AG08395 (cell line): Measurements from ENCODE around the gene RPL39L.
"Not testable (repeated sequence)": the region's sequence is repeated elsewhere in the genome, so short reads cannot be mapped to it uniquely, and the experiment has no call there.

Experiments
- DNase-seq: peaks from one replicate; pipeline ENCODE4 v3.0.0; 2012; ENCODE audit warnings: mixed read lengths, low spot score

RPL39L gene

DNA sequence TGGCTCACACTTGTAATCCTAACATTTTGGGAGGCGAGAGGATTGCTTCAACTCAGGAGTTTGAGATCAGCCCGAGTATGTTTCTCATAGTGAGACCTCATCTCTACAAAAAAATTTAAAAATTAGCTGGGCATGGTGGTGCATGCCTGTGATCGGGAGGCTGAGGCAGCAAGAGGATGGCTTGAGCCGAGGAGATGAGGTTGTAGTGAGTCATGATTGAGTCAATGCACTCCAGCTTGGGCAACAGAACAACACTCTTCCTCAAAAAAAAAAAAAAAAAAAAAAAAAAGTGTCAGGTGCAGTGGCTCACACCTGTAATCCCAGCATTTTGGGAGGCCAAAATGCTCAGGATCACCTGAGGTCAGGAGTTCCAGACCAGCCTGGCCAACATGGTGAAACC lies 2.4 kb downstream of the RPL39L start:
- DNase-seq, result peak; percentile 24

DNA sequence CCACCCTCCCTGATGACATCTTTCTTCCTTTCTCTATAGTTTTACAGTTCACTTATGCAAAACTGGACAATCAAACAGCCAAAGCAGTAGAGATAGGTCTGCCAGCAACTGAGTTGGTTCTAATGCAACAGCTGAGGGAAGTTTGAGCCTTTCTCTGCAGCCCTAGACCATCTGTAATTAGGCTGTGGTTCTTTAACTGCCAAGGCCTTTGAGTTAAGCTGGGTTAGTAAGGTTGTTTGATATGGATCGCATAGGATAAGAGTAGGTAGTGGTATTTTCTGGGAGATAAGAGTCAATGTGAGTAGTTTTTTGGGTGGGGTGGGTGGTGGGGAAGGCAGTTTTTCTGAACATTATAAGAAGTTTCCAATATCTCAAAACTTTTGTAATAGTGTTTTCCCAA lies 3.0 kb downstream of the RPL39L start:
- no peak for DNase-seq

DNA sequence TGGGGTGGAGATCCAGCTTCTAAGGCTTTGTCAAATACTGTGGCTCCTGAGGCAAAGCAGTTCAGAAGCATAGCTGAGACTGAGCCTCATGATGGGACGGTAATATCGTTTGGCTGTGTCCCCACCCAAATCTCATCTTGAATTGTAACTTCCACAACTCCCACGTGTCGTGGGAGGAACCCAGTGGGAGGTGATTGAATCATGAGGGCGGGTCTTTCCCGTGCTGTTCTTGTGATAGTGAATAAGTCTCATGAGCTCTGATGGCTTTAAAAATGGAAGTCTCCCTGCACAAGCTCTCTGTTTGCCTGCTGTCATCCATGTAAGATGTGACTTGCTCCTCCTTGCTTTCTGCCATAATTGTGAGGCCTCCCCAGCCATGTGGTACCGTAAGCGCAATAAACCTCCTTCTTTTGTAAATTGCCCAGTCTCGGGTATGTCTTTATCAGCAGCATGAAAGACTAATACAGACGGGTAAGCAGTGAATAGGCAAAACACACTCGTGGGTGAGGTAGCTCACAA lies 4.1 kb downstream of the RPL39L start:
- DNase-seq, result not testable (repeated sequence)

GRCh38 chr3:187133181-187133580 lies 6.1 kb downstream of the RPL39L start:
- not testable (repeated sequence) for DNase-seq

DNA sequence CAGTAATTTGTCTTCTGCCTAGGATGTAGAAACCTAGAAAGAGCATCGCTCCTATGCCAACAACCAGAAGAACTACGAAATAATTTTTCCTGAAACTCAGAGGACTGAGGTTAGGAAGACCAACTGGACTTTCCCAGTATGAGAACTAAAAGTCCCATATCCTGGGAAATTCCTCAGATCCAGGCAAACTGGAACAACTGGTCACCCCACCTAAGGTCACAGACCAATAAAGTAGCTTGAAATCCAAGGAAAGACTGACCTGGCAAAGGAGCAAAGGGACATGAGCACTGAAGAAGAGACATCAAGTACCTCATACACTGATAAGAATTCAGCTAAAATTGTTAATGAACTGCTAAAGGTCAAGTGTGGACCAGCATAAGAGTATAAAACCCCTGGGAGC lies 6.6 kb downstream of the RPL39L start:
- DNase-seq, result no peak

GRCh38 chr3:187131981-187132380 lies 7.3 kb downstream of the RPL39L start:
- no peak for DNase-seq

DNA sequence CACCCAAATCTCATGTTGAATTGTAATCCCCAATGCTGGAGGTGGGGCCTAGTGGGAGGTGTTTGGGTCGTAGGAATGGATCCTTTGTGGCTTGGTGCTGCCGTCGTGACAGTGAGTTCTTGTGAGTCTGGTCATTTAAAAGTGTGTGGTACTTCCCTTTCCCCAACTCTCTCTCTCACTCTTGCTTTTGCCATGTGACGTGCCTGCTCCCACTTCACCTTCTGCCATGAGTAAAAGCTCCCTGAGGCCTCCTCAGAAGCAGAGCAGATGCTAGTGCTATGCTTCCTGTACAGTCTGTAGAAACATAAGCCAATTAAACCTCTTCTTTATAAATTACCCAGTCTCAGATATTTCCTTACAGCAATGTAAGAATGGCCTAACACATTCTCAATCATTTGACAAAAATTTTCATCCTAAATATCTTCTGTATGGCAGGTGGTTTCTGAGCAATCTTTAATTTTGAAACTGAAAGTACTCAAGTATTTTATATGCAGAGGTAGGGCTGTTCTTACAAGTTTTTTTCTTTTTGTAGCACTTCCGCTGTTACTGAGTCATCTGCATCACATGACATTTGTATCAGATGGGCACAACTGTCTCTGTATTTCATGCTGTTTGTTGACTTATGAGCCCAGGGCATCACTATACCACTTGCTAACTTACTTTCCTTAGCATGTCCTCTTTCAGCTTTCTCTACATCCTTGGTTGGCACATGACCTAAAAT lies 8.8 kb downstream of the RPL39L start:
- DNase-seq, result no peak

DNA sequence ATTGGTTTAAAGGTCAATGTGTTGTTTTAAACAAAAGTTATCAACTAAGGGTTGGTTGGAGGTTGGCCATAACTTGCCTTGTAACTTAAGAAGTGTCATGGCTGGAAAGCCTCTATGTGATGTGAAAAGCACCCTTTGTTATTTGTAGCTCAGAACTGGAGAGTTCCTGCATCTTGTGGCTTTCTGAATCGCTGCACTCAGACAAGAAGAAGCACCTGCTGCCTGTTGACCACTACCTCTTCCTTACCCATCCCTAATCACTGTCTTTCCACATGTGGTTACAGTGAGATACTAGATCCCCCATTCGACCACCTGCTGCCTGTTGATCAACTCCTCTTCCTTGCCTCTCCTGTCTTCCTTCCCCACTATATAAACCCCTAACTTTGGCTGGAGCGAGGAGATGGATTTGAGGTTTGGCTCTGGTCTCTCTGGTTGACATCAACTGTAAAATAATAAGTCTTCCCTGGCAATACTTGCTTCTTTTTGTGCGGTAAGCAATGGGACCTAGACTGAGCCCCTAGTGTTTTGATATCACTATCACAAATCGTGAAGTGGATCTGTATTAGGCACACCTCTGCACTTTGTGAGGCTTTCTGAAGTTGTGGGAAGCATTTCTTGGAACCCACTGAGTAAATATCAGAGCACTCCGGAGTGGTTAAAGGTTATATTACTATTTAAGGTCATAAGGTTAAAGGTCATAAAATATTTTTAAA lies 13.8 kb downstream of the RPL39L start:
- no peak for DNase-seq

DNA sequence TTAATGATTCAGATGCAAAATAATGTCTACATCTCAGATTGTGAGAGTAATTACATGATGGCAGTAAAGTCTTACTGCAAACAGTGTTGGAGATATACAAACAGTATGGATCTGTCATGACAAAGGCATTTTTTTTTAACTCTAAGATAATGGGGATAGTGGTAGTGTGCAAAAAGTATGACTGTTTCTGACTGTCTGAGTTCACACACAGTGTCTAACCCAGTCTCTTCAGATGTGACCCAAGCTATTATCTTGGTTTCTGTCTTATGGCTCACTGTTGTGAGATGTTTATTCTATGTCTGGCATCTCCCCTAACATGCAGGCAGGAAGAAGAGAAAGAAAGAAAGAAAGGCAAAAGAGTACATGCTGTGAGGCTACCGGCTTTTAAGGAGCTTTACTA lies 17.0 kb downstream of the RPL39L start:
- DNase-seq, result no peak

- no peak for DNase-seq
Observed at GRCh38 chr3:187120326-187120725, 19.0 kb downstream of the RPL39L start.

- no peak for DNase-seq
Observed at GRCh38 chr3:187114511-187114910, 24.8 kb downstream of the RPL39L start.

DNA sequence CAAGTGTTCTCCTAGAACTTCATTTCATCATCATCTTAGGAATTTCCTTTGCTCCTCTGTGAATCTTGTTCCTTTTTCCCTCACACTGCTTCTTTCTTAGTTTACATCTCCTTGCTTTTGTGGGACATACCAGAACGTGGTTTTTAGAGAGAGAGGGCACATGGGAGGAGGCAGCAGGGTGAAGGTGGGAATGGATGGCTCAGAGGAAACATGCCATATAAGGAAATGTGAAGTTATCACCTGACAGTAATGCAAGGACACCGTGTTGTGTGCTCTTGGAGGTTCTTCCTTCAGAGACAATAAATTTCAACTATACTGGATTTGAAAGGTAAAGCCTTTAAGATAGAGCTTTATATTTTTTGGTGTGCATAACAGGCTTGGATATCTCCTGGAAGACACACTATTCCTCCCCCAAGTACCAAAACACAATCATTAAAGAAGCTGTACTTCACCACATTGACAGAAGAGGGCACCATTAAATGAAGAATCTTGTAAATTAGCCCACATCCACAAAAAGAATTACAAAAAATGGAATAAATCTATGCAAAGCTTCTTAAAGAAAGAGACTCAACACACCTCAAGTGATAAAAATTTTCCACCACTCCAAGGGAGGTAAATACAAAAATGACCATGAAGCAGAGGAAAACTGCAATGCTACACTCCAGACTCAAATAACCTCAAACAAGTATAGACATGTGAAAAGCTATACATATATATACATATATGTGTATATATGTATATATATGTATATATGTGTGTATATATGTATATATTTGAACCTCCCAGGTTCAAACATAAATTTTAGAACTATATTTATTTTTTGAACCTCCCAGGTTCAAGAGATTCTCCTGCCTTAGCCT lies 26.1 kb downstream of the RPL39L start:
- DNase-seq, result peak; percentile 30

DNA sequence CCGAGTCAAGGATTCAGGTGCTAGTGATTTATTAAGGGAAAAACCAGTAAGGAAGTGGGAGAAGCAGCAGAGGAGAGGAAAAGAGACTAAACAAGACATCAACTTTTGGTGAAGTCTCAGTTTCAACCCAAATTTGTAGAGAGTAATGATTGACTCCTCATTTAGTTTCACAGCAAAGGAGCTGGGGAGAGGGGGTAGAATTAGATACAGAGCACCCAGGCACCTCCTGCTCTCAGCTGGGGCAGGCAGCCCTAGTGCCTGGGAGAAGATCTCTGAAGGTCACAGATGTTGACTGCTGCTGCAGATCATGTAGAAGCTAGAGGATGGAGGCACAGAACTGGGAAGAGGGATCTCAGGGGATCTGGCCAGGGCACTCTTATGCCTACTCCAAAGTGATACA lies 29.1 kb downstream of the RPL39L start:
- no peak for DNase-seq

DNA sequence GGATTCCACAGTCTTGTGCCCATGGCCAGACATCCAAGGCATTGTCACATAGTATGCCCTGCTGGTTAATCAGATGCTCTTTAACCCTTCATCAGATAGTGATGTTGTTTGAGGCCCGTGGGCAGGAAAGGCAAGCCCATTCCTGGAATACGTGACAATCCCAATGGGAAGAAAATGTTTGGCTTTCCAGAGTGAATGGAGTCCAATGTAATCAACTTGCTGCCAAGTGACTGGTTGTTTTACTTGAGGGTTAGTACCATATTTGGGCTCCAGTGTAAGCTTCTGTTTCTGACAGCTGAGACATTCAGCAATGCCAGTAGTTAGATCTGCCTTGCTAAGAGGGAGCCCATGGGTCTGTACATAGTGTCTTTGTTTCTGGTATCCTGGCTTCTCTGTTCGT lies 31.3 kb downstream of the RPL39L start:
- DNase-seq, result no peak

GRCh38 chr3:187105700-187106099 lies 33.6 kb downstream of the RPL39L start:
- DNase-seq, result no peak

GRCh38 chr3:187104933-187105332 lies 34.4 kb downstream of the RPL39L start:
- no peak for DNase-seq

GRCh38 chr3:187104342-187104741 lies 35.0 kb downstream of the RPL39L start:
- no peak for DNase-seq

GRCh38 chr3:187103251-187103650 lies 36.0 kb downstream of the RPL39L start:
- DNase-seq, result no peak

DNA sequence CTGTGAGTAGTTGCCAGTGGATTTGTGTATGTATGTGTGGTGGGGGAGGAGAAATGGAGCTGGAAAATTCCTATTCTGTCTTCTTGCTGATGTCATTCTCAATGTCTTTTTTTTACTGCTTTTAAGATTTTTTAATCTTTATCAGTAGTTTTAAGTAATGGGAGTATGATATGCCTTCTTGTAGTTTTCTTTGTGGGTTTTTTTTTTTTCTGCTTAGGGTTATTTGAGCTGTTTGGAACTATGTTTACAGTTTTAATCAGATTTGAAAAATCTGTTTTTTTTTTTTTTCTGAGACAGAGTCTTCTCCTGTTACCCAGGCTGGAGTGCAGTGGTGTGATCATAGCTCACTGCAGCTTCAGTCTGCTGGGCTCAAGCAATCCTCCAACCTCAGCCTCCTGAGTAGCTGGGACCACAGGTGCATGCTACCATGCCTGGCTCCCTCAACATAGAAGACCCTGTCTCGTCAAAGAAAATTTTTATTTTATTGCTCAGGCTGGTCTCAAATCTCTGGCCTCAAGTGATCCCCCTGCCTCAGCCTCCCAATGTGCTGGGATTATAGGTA lies 37.1 kb downstream of the RPL39L start:
- DNase-seq, result no peak

GRCh38 chr3:187101184-187102072 lies 37.9 kb downstream of the RPL39L start:
- DNase-seq, result peak; percentile 53

- DNase-seq, result no peak
Observed at GRCh38 chr3:187098923-187099512, 40.3 kb downstream of the RPL39L start.
